NCI-H2227 (cell line): ENCODE measurements around the gene SPRR2F.
"Not testable (repeated sequence)": the region's sequence is repeated elsewhere in the genome, so short reads cannot be mapped to it uniquely, and the experiment has no call there.

Source experiments
- DNase-seq: peaks from one replicate; lab custom pipeline; 2025; ENCODE audit not compliant: unreplicated experiment; lab: John Stamatoyannopoulos, UW

Gene SPRR2F, protein sequence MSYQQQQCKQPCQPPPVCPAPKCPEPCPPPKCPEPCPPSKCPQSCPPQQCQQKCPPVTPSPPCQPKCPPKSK

DNA sequence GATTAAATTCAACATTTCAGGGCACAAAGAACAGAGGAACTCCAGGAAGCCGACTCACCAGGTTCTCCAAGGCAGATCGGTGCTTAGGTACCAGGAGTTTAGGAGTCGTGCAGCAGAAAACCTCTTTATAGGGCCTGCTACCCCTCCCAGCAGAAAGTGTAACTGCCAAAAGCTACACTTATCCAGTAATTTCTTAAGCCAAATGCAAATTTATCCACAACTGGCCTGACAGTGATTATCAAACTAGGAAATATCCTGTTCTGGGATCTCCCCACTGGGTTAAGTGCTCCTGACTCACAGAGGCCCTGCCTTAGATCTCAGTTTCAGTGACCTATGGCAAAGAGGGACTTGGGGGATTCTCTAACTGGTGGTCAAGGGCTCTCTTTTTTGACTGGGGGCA is at the start of gene SPRR2F:
Gene SPRR2F (minus strand): TSS at position 101 of the 400 bp plus-strand sequence. CDS start 783 bp downstream, outside the sequence.
- no peak for DNase-seq

DNA sequence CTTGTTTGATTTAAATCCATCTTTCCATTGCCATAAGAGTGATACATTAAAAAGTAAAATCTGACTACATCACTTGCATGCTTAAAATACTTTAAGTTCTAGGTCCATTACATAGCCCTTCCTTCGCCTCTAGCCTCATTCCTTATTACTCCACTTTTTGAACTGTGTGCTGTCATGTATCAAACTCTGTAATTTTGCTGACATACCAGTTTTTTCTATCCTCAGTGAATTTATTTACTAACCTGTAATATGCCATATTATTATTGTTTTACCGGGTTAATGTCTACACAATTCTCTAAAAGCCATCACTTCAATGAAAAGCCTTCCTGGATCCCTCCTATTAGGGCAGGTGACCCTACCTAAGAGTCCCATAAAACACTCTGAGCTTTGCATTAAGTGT is 42.2 kb upstream of the SPRR2F start:
- DNase-seq, result no peak

DNA sequence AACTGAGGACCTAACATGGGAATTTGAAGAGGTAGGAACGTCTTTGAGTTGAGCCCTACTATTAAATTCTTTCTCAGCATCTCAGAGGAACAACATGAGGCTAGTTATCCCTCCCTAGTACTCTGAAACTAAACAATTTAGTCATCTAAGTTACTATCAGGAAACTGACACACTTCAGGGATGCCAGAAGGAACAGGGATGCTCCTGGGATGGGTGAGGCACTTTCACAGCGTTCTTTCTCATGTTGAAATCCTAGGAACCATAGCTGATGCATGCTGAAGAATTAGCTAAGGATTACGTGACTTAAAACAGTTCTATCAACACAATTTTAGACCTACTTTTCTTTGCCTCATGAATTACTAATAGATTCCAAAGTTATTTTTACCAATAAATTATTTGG is 39.2 kb upstream of the SPRR2F start:
- DNase-seq, result no peak

DNA sequence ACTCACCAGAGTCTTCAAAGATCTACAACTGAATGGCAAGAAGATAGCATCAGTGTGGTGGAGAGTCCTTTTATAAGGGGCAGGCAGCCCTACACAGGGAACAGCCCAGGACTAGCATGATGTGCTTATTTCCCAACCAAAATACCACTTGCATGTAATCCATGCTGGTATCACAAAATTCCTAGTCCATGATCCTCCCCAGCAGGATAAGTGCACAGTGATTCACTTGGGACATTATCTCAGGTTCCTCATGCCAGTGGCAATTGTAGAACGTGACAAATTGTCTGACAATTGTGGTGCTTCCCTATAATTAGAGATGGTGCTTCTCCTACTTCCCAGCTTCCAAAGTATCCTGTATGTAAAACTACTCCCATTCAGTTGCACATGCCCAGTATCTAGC is 37.5 kb upstream of the SPRR2F start, which contains the start of gene SPRR2G:
Gene SPRR2G (minus strand): TSS at position 45 of the 400 bp plus-strand sequence. CDS start 780 bp downstream, outside the sequence.
- no peak for DNase-seq

DNA sequence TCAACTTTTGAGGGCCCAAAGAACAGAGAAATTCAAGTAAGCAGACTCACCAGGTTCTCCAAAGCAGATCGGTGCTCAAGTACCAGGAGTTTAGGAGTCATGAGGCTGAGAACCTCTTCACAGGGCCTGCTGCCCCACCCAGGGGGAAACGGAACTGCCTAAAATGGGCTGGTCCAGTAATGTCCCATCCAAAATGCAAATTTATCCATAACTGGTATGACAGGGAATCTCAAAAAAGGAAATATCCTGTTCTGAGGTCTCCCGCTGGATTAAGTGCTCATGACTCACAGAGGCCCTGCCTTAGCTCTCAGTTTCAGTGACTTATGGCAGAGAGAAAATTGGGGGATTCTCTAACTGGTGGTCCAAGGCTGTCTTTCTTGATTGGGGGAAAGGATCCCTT is 28.1 kb upstream of the SPRR2F start:
- no peak for DNase-seq

DNA sequence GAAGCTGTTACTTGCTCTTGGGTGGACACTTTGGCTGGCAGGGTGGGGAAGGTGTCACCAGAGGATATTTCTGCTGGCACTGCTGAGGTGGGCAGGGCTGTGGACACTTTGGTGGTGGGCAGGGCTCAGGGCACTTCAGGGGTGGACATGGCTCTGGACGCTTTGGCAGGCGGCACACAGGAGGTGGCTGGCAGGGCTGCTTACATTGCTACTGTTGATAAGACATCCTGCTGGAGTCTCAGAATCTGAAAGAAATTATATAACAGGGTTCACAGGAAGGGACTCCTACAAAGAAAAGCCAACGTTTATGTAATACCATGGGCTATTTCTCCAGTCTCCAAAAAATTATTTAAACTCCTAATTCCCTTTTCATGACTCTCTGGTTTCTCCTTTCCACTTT is 27.2 kb upstream of the SPRR2F start:
- DNase-seq, result no peak

DNA sequence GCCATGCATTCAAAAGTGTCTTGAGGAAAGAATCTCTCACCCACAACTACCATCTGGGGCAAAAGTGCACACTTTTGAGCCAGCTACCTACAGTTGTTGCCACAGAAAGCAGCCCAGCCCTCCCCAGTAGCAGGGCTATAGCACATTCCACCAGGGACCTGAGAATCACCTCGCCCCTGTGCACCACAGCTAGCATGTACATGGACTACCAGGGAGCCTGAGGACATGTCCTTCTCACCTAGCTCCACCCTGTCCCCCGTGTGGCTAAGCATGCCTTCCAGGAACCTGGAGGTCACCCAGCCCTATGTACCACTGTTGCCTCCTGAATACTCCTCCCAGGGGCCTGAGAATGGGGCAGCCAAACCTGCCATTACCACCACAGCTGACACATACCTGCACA is 20.4 kb upstream of the SPRR2F start:
- no peak for DNase-seq

DNA sequence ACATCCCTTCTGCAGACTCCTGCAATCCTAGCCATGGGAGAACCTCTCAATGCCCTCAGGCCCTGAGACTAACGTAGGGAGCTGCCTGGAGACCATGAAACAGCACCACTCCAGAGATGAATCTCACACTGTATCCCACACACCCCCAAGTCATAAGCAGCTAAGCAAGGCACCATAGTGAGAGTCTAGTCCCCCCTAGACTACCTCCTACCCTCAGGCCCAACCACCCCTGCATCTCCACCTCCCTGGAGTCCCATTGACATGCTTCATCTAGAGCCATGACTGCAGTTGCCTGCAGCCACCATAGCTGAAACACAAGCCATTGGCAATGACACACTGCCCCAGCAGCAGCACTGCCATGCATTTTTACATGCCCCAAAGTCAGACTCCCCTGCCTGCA is 20.0 kb upstream of the SPRR2F start:
- no peak for DNase-seq

DNA sequence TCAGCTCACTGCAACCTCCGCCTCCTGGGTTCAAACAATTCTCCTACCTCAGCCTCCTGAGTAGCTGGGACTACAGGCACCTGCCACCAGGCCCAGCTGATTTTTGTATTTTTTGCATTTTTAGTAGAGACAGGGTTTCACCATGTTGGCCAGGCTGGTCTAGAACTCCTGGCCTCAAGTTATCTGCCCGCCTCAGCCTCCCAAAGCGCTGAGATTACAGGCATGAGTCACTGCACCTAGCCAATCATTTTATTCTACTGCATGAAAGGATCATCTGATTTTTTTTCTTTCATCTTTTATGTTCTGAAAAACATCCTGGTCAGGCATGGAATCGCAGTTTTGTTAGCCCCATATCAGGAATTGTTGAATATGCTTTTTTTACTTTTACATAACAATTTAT is 15.4 kb upstream of the SPRR2F start:
- DNase-seq, result not testable (repeated sequence)

DNA sequence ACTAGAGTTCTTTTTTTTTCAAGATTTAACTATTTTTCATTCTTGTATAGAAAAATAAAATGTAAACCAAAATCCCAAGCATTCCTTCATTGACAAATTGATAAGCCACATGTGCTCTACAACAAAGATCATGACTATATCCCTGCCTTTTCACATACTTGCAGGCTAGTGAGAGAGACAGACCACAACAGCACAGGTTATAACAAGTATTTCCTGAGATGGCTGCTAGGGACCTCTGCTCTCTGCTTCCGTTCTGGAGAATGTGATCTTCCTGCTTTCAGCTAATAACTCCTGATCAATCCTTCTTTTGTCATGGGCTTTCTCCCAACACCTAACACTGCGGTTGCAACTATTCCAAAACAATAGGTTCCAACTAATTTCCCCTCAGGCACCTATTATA is 14.0 kb upstream of the SPRR2F start:
- DNase-seq, result no peak

DNA sequence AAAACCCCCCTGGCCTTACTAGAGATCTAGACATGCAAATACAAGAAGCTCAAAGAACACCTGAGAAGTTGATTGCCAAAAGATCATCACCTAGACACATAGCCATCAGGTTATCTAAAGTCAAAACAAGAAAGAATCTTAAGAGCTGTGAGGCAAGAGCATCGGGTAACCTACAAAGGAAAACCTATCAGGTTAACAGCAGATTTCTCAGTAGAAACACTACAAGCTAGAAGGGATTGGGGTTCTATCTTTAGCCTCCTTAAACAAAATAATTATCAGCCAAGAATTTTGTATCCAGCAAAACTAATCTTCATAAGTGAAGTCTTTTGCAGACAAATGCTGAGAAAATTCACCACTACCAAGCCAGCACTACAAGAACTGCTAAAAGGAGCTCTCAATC is 12.2 kb upstream of the SPRR2F start:
- no peak for DNase-seq

DNA sequence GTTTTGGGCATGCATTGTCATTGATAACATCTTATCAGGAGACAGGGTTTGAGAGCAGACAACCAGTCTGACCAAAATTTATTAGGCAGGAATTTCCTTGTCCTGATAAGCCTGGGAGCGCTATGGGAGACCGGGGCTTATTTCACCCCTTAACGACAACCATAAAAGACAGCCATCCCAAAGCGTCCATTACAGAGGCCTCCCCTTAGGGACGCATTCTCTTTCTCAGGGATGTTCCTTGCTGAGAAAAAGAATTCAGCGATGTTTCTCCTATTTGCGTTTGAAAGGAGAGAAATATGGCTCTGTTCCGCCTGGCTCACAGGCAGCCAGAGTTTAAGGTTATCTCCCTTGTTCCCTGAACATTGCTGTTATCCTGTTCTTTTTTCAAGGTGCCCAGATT is 10.5 kb upstream of the SPRR2F start:
- DNase-seq, result not testable (repeated sequence)

DNA sequence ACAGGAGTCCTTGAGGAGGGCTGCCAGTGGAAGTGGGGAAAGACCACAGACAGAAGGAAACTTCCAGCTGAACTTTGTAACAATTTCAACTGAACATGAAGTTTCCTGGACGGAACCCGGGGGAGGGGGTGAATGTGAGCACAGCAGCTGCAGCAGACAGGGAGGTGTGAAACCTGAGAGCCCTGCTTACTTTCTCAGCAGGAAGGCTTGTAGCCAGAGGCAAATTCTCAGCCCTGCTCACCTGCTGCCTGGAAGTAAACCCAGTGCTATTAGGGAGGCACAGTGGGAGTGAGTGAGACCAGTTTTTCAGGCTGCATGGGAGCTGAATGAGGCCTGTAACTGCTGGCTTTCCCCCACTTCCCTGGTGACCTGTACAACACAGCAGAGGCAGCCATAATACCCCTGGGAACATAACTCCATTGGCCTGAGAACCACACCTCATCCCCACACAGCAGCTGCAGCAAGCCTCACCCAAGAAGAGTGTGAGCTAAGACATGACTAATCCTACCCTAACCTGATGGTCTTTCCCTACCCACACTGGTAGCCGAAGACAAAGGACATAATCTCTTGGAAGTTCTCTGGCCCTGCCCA is 9.6 kb upstream of the SPRR2F start:
- no peak for DNase-seq

DNA sequence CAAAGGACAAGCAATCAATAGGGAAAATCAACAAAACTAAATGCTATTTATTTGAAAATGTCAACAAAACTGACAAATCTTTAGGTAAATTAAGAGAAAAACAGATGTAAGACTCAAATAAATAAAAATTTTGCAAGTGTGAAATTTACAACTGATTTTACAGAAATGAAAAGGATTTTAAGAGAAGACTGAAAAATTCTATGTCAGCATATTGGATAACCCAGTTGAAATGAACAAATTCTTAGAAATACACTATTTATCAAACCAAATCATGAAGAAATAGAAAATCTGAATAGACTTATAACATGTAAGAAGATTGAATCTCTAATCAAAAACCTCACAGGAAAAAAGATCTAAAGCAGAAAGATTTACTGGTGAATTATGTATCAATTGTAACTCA is 7.6 kb upstream of the SPRR2F start:
- no peak for DNase-seq

DNA sequence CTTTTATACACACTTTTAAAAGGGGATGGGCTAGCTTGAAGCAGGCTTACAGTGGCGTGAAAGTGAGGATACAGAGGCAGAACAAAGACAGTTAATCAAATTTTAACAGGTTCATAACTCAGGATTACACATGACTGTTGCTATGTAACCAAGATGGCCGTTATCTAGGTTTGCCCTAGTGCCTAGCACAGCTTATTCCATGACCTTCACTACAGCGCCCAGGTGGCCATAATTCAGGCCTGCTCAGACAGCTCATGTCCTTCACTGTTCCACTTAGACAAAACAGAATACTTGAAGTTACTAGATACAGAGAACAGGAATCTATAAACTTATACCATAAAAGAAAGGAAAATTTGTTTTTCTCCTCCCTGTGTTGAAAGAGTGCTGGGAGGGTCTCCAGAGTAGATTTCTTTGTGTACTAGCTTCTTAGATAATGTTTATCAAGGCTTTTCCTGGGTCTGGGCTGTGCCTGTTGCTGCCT is 6.2 kb upstream of the SPRR2F start:
- DNase-seq, result no peak

DNA sequence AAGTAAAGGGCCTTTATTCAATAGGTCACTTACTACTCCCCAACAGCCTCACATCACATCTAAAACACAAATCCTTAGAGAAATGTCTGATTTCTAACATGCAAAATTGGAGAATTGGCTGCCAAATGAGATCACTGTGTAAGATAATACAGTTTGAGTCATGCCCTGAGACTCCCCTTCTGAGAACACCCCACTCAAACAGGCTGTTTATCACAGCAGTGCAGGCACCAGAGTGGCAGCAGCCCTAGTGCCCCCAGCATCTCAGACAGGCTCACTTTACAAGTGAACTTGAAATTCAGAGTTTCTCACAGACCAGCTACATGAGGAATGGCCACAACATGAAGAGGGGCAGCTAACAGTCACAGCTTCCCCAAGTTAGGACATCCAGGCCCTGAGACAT is 1.9 kb upstream of the SPRR2F start:
- DNase-seq, result not testable (repeated sequence)

DNA sequence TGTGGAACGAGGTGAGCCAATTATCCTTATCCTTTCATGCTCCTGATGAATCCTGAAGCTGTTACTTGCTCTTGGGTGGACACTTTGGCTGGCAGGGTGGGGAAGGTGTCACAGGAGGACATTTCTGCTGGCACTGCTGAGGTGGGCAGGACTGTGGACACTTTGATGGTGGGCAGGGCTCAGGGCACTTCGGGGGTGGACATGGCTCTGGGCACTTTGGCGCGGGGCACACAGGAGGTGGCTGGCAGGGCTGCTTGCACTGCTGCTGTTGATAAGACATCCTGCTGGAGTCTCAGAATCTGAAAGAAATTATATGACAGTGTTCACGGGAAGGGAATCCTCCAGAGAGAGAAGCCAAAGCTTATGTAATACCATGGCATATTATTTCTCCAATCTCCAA is 862 bp downstream of the SPRR2F start:
- DNase-seq, result not testable (repeated sequence)

DNA sequence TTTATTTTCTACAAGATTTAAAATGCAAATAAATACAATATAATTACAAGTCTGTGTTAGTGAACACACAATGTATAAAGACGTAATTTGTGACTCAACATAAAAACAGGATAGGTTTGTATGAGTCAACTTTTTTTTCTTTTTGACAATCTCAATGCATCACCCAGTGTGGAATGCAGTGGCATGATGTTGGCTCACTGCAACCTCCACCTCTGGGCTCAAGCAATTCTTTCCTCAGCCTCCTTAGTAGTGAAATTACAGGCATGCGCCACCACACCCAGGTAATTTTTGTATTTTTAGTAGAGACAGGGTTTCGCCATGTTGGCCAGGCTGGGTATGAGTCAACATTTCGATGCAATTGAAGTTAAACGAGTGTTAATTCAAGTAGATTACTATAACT is 13.1 kb downstream of the SPRR2F start:
- DNase-seq, result no peak

DNA sequence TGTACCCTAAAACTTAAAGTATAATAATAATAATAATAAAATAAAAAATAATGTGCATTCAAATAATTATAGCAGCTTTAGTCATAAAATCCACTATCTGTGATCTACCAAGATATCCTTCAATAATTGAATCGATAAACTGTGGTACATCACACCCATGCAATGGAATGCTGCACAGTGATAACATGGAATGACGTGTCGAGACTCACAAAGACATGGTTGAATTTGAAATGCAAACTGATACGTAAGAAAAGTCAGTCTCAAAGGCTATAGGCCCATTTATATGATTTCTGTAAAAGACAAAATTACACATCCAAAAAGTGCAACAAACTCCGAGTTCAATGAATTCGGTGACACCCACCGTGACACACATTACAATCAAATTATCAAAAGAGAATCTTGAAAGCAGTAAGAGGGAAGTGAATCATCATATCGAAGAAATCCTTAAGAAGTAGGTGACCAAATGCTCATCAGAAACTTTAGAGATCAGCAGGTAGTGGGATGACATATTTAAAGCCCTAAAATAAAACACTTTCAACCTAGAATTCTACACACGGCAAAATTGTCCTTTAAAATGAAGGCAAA is 13.8 kb downstream of the SPRR2F start:
- DNase-seq, result no peak

DNA sequence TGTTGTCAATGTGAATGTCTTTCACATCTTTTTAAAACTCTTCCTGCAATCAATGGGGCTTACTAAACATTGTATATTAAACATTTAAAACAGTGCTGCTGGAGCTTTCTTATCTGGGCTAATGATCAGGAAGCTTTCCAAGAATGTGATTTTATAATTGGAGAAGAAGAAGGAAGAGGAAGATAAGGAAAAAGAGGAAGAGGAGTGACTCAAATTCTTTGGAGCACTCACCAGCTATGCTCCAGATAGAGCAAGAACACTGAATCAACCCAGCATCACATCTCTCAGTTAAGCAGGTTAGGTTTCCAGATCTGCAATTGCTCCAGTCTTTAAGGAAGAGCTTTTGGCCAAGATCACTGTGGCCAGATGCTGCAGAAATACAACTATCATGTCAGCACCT is 17.6 kb downstream of the SPRR2F start:
- DNase-seq, result no peak

DNA sequence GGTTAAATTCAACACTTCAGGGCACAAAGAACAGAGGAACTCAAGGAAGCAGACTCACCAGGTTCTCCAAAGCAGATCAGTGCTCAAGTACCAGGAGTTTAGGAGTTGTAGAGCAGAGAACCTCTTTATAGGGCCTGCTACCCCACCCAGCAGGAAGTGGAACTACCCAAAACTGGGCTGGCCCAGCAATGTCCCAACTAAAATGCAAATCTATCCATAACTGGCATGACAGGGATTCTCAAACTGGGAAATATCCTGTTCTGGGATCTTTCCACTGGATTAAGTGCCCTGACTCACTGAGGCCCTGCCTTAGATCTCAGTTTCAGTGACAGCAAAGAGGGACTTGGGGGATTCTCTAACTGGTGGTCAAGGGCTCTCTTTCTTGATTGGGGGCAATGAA is 18.9 kb downstream of the SPRR2F start, which contains the start of gene SPRR2E:
Gene SPRR2E (minus strand): TSS at position 101 of the 400 bp plus-strand sequence. CDS start 775 bp downstream, outside the sequence.
- no peak for DNase-seq

DNA sequence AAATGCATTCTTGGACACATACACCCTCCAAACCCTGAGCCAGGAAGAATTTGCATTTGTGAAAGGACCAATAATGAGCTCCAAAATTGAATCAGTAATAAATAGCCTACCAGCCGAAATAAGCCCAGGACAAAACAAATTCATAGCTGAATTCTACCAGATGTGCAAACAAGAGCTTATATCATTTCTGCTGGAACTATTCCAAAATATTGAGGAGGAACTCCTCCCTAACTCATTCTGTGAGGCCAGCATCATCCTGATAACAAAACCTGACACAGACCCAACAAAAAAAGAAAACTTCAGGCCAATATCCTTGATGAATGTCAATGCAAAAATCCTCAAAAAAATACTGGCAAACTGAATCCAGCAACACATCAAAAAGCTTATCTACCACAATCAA is 25.7 kb downstream of the SPRR2F start:
- DNase-seq, result no peak

DNA sequence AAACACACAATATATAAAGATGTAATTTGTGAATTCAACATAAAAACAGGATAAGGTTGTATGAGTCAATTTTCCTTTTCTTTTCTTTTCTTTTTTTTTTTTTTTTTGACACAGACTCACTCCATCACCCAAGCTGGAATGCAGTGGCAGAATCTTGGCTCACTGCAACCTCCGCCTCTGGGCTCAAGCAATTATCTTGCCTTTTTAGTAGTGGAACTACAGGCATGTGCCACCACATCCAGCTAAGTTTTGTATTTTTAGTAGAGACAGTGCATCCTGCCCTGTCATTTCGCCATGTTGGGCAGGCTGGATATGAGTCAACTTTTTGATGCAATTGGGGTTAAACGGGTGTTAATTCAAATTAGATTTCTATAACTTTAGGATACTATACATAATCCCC is 31.6 kb downstream of the SPRR2F start:
- DNase-seq, result no peak
